SIG-M5 (cell line): ENCODE measurements around the gene ZNF772.

Experiments used
- DNase-seq: peaks from one replicate; lab custom pipeline; 2025; lab: John Stamatoyannopoulos, UW

The ZNF772 gene

DNA sequence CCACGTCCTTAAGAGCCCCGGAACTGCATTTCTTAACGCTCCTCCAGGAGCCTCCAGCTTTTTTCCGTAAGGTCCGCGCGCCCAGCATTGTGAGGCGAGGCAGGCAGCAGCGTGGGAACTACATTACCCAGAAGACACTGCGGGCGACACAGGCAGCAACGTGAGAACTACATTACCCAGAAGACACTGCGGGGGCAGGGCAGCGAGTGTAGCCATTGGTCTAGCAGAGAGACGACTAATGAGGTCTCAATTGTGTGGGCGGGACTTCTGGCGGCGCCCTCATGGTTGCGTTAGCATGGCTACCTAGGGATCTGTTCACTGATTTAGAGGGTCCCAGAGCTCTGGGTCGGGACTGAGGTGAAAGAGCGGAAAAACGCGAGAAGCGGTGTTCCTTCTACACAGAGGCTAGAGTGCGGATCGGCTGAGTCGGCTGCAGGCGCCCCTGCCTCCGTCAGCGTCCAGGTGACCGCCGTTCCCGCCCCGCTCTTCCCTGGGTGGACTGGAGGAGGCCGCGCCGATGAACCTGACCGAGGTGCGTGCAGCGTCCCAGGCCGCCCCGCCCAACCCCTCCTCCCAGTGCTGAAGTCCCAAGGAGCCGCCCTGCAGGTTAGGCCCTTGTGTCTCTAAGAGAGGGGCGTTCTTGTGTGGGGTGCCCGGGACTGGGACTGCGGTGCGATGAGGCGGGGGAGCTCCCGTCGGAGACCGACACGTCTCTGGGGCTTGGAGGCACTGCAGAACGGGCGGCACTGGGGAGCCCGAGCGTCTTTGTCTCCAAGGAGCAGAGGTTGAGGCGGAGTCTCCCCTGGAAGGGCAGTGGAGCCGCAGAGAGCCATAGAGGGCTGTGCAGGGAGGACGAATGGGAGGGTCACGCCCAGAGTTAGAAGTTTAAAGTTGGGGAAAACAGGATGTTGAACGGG is 42.0 kb downstream of the ZNF772 start, which contains the start of gene ZNF749:
ZNF749 (plus strand) TSS at position 264 of the 917 bp plus-strand sequence; CDS start at position 518, 254 bp downstream.
- peak; percentile 85 for DNase-seq

DNA sequence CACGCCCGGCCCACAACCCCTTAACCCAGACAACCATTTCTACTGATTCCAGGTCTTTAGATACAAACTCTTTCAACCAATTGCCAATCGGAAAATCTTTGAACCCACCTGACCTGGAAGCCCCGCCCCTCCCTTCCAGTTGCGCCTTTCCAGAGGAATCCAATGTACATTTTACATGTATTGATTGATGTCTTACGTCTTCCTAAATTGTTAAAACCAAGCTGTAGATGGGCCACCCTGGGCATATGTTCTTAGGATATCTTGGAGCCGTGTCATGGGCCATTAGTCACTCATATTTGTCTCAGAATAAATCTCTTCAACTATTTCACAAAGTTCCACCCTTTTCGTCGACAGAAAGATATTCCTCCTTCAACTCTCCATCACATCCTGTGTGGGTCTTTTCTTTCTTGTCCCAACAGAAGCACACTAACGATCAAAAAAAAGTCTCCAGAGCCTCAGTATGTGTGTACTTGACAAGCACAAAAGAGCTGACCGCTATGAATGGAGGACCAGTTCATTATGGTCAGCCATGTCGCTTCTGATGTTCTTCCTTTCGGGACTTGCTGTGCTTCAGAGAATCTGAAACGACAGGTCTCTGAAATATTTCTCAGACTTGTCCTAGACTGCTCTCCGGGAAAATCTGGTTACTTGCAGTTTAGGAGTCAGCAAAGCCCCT is 42.8 kb downstream of the ZNF772 start:
- DNase-seq: no peak

DNA sequence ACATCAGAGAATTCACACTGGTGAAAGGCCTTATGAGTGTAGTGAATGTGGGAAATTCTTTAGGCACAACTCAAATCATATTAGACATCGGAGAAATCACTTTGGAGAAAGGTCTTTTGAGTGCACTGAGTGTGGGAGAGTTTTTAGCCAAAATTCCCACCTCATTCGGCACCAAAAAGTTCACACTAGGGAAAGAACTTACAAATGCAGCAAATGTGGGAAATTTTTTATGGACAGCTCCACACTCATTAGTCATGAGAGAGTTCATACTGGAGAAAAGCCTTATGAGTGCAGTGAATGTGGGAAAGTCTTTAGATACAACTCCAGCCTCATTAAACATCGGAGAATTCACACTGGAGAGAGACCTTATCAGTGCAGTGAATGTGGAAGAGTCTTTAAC is 56.3 kb downstream of the ZNF772 start:
- no peak for DNase-seq

- DNase-seq: no peak
Observed at GRCh38 chr19:57419439-57419838, 57.9 kb downstream of the ZNF772 start.
